ENCODE data around the gene LGALS3BP. TPM values are rescaled to one million over a fixed set of nuclear protein-coding genes. Genes with fewer than 3 reads are reported as not detected.

The LGALS3BP gene
- total RNA-seq, 1 experiment from 2014 or later, result 69.8 TPM

DNA sequence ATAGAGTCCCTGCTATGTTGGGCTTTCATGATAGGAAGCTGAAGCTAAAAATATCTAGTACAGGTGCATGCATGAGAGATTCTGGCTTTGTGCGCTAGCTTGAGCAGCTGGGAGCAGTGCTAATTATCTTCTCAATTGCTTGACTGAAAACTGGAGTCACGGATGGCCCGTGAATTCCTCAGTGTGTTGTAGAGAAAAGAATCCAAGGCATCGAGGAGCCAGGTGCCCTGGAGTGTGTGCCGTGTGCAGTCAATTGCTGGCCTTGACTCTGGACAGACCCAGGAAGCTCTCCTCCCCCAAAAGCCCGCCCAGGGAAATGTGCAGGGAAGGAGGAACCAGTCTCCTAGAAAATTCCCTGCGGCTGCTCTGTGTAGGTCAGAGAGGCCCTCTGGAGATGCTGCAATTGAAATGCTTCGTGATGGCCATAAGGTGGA lies 14.2 kb downstream of the LGALS3BP start:
- Histone ChIP-seq H4K91ac (ENCODE audit: insufficient read length, low read depth, low read length) (no peak overlapping the region), H3K4me2 (ENCODE audit: insufficient read depth, insufficient read length, low read length) (no peak overlapping the region), H3K79me2 (ENCODE audit: insufficient read depth, low read length) (no peaks in the 10 kb centered on the region), H3K79me1 (ENCODE audit: insufficient read depth, low read depth, low read length, poor library complexity, severe bottlenecking) (no peaks in the 10 kb centered on the region), H2BK15ac (ENCODE audit: low read depth, low read length) (no peak overlapping the region), H3K27me3 (ENCODE audit: insufficient read depth, low read length) (no peaks in the 10 kb centered on the region), H2BK5ac (ENCODE audit: insufficient read length, low read length) (no peak overlapping the region), H3K14ac (ENCODE audit: insufficient read depth, low read length) (no peak overlapping the region), H3K9me3 (ENCODE audit: control insufficient read depth, low read depth, low read length) (no peaks in the 10 kb centered on the region), H3T11ph (ENCODE audit: low read length) (no peak overlapping the region), H3K23ac (ENCODE audit: insufficient read length, low read depth, low read length) (no peak overlapping the region), H2BK20ac (ENCODE audit: low read depth, low read length, poor library complexity, severe bottlenecking) (no peak overlapping the region), H4K20me1 (ENCODE audit: control insufficient read depth, insufficient read depth, insufficient read length) (no peaks in the 10 kb centered on the region), H3K4me1 (ENCODE audit: insufficient read depth, low read length) (no peaks in the 10 kb centered on the region), H2BK12ac (ENCODE audit: insufficient read length, low read depth, low read length) (no peak overlapping the region), H4K8ac (replicated peaks; ENCODE audit: insufficient read length, low read depth, low read length) (no peak overlapping the region), H2AFZ (ENCODE audit: low read length) (no peak overlapping the region), H3K18ac (ENCODE audit: insufficient read length, low read depth, low read length) (no peak overlapping the region), H3K4ac (ENCODE audit: low read depth, low read length) (no peak overlapping the region), H3K27ac (ENCODE audit: insufficient read length, low read depth, low read length) (no peak overlapping the region), H3K56ac (ENCODE audit: insufficient read length, low read depth, low read length) (no peak overlapping the region), H2AK5ac (ENCODE audit: insufficient read length, low read length) (no peak overlapping the region), H3K23me2 (ENCODE audit: insufficient read length, low read depth, low read length, poor library complexity, severe bottlenecking) (no peaks in the 10 kb centered on the region), H2BK120ac (ENCODE audit: low read depth, low read length, poor library complexity, severe bottlenecking) (no peak overlapping the region), H4K5ac (ENCODE audit: insufficient read length, low read depth, low read length) (no peak overlapping the region), H3K9ac (ENCODE audit: extremely low read depth, insufficient read length, low read length) (no peak overlapping the region)
- peak; percentile 28 for DNase-seq
- no peaks in the 10 kb centered on the region for H3K4me1 Mint-ChIP-seq
- WGBS (ENCODE audit: extremely low coverage, insufficient read length, low lambda C conversion rate), result no CpG with 5 or more reads among the region's 8 CpGs
- TF ChIP-seq CTCF (conservative IDR thresholded peaks at IDR 0.05), result no peak
- no peak overlapping the region; a peak in 1 of 7 replicates for H3K27ac Mint-ChIP-seq
- peaks cover 0 to 13% (median 4%) of the 10 kb centered on the region in 3 experiments; a peak in 3 of 7 replicates for H3K36me3 Mint-ChIP-seq (ENCODE audit: insufficient read depth in 1 of 3, low read depth in 3 of 3)
- no peaks in the 10 kb centered on the region; a peak in 1 of 5 replicates for H3K9me3 Mint-ChIP-seq
- H3K27me3 Mint-ChIP-seq (ENCODE audit: low read depth), result peaks cover 2% of the 10 kb centered on the region
- no peak overlapping the region for H3K4me3 Mint-ChIP-seq
